Right lobe of liver (tissue), 6 donors: ENCODE results near the gene RIMS4. TPM values are rescaled to one million over a fixed set of nuclear protein-coding genes. Genes with fewer than 3 reads are reported as not detected.

Experiments
- ATAC-seq, 4 donors: fragments of 200-7000 bp; cut with Tn5 transposase; one replicate each; pipeline ENCODE4 v1.9.1; 2020; ENCODE audit warnings: mild to moderate bottlenecking in 4 of 4, moderate library complexity in 4 of 4
- DNase-seq, 3 donors: peaks; one replicate each; pipeline ENCODE4 v3.0.0-alpha.2; 2020
- H3K27ac ChIP-seq, 3 donors: fragments of 200-600 bp; one replicate each; pipeline ENCODE4 v1.8.0; 2022
- H3K27me3 ChIP-seq, 2 donors: fragments of 200-600 bp; one replicate each; pipeline ENCODE4 v1.8.0; 2022
- H3K36me3 ChIP-seq, 4 donors: fragments of 200-600 bp; sonication (generic) in 1 of 4; one replicate each; pipeline versions ENCODE4 v1.5.1 to v1.8.0; 2017 to 2022; ENCODE audit warnings: control low read depth in 1 of 4
- H3K4me1 ChIP-seq, 4 donors: fragments of 200-600 bp; sonication (generic) in 1 of 4; one replicate each; pipeline versions ENCODE4 v1.5.1 to v1.8.0; 2017 to 2022; ENCODE audit warnings: control low read depth in 1 of 4
- H3K4me3 ChIP-seq, 3 donors: fragments of 200-600 bp; one replicate each; pipeline ENCODE4 v1.8.0; 2022
- H3K9me3 ChIP-seq, 4 donors: fragments of 200-600 bp; sonication (generic) in 1 of 4; one replicate each; pipeline versions ENCODE4 v1.5.1 to v1.8.0; 2017 to 2022; ENCODE audit warnings: control low read depth in 1 of 4
- POLR2A ChIP-seq: fragments of 450-650 bp; IDR thresholded peaks from one replicate; pipeline ENCODE4 v1.6.1; 2017; ENCODE audit warnings: antibody characterized with exemption, mild to moderate bottlenecking
- WGBS: methylation state at CpG from one replicate; pipeline ENCODE4 v1.1.6; 2018; ENCODE audit warnings: low coverage, low lambda C conversion rate; ENCODE audit not compliant: insufficient coverage; ENCODE audit errors: missing lambda C conversion rate; 5-methylcytosine and 5-hydroxymethylcytosine counted together
- intact Hi-C, 2 donors: fragments of 100-400 bp; cut with DNase I; formaldehyde crosslinking; loops; one replicate each; pipeline versions ENCODE4 v1.11.2 to v1.14.1; 2022
- total RNA-seq, 6 experiments: library from RNA; depleted of rRNA in 2 of 6; stranded (reverse); fragments of >200 nt in 2 of 6; fragmentation: NEBNext Ultra II Directional in 3 of 6; extraction: Animal tissue kit (Norgen Biotek cat#: 25700) in 3 of 6; gene quantifications; one replicate each; pipeline versions ENCODE4 v1.1.0 to v1.2.4, GENCODE V29; 2016 to 2023
- TF ChIP-seq, protein P1 (sequence below), 4 donors: fragments of 200-600 bp in 3 of 4; fragments of 450-650 bp in 1 of 4; IDR thresholded peaks; one replicate each; pipeline versions ENCODE4 v1.5.1 to v1.8.0; 2016 to 2022; ENCODE audit warnings: antibody characterized with exemption in 4 of 4, mild to moderate bottlenecking in 2 of 4
- donor health status: DM: no; HTN: yes; CAD: no.
- donor health status: DM: no; HTN: no; CAD: no.
- donor health status: DM: no; HTN: no; CAD: no.
- donor health status: DM: no; HTN: yes; CAD: no.
- donor health status: DM: no; HTN: yes; CAD: no.

Gene RIMS4
- total RNA-seq, 6 experiments from 2014 or later: not detected

DNA sequence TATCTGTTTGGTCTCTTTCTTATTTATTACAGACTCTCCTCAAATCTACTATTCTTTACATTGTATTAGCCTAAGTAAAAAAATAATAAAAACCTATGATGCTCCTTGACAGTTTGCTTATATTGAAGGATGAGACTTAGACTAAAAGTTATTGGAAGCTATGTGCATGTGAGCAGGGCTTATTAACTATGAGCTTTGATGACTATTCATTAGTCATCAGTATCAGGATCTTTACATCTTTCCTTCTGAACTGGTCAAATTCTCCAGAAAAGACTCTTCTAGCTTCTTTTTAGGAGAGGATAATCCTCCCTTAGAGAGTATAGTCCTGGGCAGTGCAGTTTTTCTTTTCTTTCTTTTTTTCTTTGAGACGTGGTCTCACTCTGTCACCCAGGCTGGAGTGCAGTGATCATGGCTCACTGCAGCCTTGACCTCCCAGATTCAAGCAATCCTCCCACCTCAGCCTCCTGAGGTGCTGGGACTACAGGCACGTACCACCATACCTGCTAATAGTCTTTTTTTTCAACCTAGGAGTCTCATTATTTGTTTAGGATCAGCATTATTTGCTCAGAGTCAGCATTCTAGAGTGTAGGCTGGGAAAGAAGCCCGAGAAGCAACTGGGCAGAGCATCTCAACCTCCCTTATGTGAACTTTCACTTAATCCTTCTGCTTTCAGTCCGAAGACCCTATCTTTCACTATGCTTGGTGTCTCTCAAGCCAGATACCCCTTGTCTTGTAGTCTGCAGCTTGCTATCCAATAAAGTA lies 38.1 kb upstream of the RIMS4 start:
- DNase-seq (no peak), ATAC-seq (no peak)
- Histone ChIP-seq H3K36me3 (no peaks in the 10 kb centered on the region), H3K27me3 (peaks cover 0 to 6% of the 10 kb centered on the region in 2 donors), H3K27ac (no peak overlapping the region), H3K9me3 (no peaks in the 10 kb centered on the region), H3K4me3 (no peak overlapping the region), H3K4me1 (no peaks in the 10 kb centered on the region)
- intact Hi-C loops: no loop called here
- 45% methylated on average over 4 of the region's 4 CpGs for WGBS
- TF ChIP-seq, protein P1, sequence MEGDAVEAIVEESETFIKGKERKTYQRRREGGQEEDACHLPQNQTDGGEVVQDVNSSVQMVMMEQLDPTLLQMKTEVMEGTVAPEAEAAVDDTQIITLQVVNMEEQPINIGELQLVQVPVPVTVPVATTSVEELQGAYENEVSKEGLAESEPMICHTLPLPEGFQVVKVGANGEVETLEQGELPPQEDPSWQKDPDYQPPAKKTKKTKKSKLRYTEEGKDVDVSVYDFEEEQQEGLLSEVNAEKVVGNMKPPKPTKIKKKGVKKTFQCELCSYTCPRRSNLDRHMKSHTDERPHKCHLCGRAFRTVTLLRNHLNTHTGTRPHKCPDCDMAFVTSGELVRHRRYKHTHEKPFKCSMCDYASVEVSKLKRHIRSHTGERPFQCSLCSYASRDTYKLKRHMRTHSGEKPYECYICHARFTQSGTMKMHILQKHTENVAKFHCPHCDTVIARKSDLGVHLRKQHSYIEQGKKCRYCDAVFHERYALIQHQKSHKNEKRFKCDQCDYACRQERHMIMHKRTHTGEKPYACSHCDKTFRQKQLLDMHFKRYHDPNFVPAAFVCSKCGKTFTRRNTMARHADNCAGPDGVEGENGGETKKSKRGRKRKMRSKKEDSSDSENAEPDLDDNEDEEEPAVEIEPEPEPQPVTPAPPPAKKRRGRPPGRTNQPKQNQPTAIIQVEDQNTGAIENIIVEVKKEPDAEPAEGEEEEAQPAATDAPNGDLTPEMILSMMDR (IDR thresholded peaks at IDR 0.05): no peak
- TF ChIP-seq POLR2A: no peak

DNA sequence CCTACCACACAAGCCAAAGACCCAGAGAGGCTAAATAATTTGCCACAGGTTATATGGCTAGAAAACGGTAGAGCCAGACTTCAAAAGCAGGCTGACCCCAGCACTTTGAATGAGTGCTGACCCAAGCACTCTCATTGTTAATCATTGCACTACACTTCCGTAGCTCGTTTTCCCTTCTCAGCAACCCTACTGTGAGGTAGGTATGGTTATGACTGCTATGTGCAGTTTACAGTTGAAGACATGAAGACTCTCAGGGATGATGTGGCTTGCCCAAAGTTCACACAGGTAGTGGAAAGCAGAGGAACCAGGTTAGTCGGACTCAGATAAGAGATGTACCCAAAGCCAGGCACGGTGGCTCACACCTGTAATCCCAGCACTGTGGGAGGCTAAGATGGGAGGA lies 33.5 kb upstream of the RIMS4 start:
- no peak for DNase-seq
- no peak for ATAC-seq
- no peak overlapping the region for H3K4me3 ChIP-seq
- no peaks in the 10 kb centered on the region for H3K36me3 ChIP-seq
- H3K27ac ChIP-seq: no peak overlapping the region
- intact Hi-C loops: no loop called here
- 40% methylated on average over 5 of the region's 5 CpGs for WGBS
- H3K9me3 ChIP-seq: no peaks in the 10 kb centered on the region
- H3K27me3 ChIP-seq: peaks cover 0 to 6% of the 10 kb centered on the region in 2 donors
- no peaks in the 10 kb centered on the region for H3K4me1 ChIP-seq
- TF ChIP-seq, protein P1 (IDR thresholded peaks at IDR 0.05): no peak
- TF ChIP-seq POLR2A: no peak

DNA sequence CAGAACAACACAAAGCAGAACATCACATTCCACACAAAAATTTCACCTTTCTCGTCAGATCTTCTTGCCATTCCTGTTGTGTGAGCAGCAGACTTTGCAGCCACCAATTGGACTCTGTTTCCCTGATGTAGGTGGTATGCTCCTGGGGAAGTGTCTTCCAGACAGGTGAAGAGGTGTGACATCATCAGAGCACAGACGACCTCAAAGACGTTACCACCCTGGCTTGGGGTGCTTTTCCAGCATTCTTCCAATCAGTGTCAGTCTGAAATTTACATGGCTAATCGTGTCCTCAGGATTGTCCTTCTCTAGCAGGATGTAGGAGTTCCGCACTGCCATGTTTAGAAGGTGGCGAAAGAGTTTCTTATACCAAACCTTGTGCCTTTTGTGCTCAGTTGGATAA lies 31.6 kb upstream of the RIMS4 start:
- Histone ChIP-seq H3K4me1 (no peaks in the 10 kb centered on the region), H3K36me3 (no peaks in the 10 kb centered on the region), H3K27ac (no peak overlapping the region), H3K4me3 (no peak overlapping the region), H3K9me3 (no peaks in the 10 kb centered on the region), H3K27me3 (peaks cover 0 to 6% of the 10 kb centered on the region in 2 donors)
- intact Hi-C loops: no loop called here
- ATAC-seq (no peak), DNase-seq (no peak)
- TF ChIP-seq, protein P1 (IDR thresholded peaks at IDR 0.05): no peak
- no peak for TF ChIP-seq POLR2A
- 55% methylated on average over 5 of the region's 6 CpGs for WGBS

DNA sequence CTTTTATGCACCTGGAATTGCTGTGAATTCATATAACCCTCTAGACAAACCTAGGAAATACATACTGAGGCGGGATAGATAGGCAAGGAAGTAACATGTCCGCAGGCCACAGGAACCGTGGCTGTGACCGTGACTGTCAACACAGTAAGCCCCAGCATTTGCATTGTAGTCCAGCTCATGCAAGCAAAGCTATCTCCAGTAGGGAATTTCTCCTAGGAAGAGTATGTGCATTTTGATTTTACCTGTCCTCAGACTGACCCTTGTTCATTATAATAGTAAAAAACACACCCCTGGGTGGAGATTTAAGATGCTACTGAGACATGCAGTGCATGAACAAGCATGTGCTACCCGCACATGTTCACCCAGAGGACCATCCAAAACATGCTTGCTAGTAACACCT lies 30.5 kb upstream of the RIMS4 start:
- H3K27ac ChIP-seq: no peak overlapping the region
- H3K36me3 ChIP-seq: no peaks in the 10 kb centered on the region
- intact Hi-C loops: no loop called here
- peaks cover 0 to 6% of the 10 kb centered on the region in 2 donors for H3K27me3 ChIP-seq
- H3K4me1 ChIP-seq: no peaks in the 10 kb centered on the region
- no peak overlapping the region for H3K4me3 ChIP-seq
- DNase-seq: no peak
- TF ChIP-seq POLR2A: no peak
- TF ChIP-seq, protein P1 (IDR thresholded peaks at IDR 0.05): no peak
- 57% methylated on average over 5 of the region's 5 CpGs for WGBS
- H3K9me3 ChIP-seq: no peaks in the 10 kb centered on the region
- no peak for ATAC-seq
